Measurements from ENCODE around the gene ADAMTS13.
A peak's percentile ranks its signal among the peaks of the same experiment; 100 is the strongest.

- TF ChIP-seq, protein P1, sequence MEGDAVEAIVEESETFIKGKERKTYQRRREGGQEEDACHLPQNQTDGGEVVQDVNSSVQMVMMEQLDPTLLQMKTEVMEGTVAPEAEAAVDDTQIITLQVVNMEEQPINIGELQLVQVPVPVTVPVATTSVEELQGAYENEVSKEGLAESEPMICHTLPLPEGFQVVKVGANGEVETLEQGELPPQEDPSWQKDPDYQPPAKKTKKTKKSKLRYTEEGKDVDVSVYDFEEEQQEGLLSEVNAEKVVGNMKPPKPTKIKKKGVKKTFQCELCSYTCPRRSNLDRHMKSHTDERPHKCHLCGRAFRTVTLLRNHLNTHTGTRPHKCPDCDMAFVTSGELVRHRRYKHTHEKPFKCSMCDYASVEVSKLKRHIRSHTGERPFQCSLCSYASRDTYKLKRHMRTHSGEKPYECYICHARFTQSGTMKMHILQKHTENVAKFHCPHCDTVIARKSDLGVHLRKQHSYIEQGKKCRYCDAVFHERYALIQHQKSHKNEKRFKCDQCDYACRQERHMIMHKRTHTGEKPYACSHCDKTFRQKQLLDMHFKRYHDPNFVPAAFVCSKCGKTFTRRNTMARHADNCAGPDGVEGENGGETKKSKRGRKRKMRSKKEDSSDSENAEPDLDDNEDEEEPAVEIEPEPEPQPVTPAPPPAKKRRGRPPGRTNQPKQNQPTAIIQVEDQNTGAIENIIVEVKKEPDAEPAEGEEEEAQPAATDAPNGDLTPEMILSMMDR (IDR thresholded peaks at IDR 0.05; ENCODE audit: extremely low read depth in 1 of 2, insufficient read depth in 1 of 2, low read depth in 1 of 2, low read length in 2 of 2) = peak; percentile 39 to 56
- TF ChIP-seq FOS (IDR thresholded peaks at IDR 0.05; ENCODE audit: borderline replicate concordance, insufficient read depth, low read length) = no peak
- TF ChIP-seq POLR2A (IDR thresholded peaks at IDR 0.05; ENCODE audit: low read depth, low read length) = no peak
- TF ChIP-seq MYC (IDR thresholded peaks at IDR 0.05; ENCODE audit: low read depth, low read length) = no peak
- TF ChIP-seq JUN (IDR thresholded peaks at IDR 0.05; ENCODE audit: borderline replicate concordance, insufficient read depth, insufficient read length, low read depth) = no peak
Observed at GRCh38 chr9:133403766-133404453, 18.3 kb upstream of the ADAMTS13 start.

Data from endothelial cell of umbilical vein (primary cell).